Measurements from ENCODE around the gene TXK. TPM values are rescaled to one million over a fixed set of nuclear protein-coding genes. Genes with fewer than 3 reads are reported as not detected.

The TXK gene
- total and polyA plus RNA-seq, 2 experiments from 2014 or later, result not detected

- Histone ChIP-seq H3K27ac (no peak overlapping the region), H3K9me3 (ENCODE audit: low read depth) (no peaks in the 10 kb centered on the region), H2AFZ (no peak overlapping the region), H3K9ac (no peak overlapping the region), H4K20me1 (ENCODE audit: insufficient read depth) (no peaks in the 10 kb centered on the region), H3K4me3 (no peak overlapping the region), H3K4me2 (ENCODE audit: unreplicated experiment) (no peak overlapping the region), H3K36me3 (ENCODE audit: low read depth) (no peaks in the 10 kb centered on the region), H3K9me2 (ENCODE audit: insufficient read depth) (no peaks in the 10 kb centered on the region), H3F3A (ENCODE audit: insufficient read depth) (no peaks in the 10 kb centered on the region), H3K79me2 (ENCODE audit: insufficient read depth) (no peaks in the 10 kb centered on the region), H3K27me3 (replicated peaks; ENCODE audit: insufficient read depth) (no peaks in the 10 kb centered on the region), H3K4me1 (ENCODE audit: insufficient read depth) (no peaks in the 10 kb centered on the region)
- no peak for TF ChIP-seq EZH2 (IDR thresholded peaks at IDR 0.05; ENCODE audit: insufficient read depth, poor library complexity, severe bottlenecking)
- TF ChIP-seq EZH2phosphoT487 (IDR thresholded peaks at IDR 0.05; ENCODE audit: insufficient read depth, low read depth), result no peak
- 67 to 72% methylated on average over 3 of the region's 3 CpGs for WGBS, 2 experiments (ENCODE audit: low coverage in 1 of 2, low lambda C conversion rate in 2 of 2, missing lambda C conversion rate in 2 of 2)
- in situ Hi-C loops (cut with MboI), result no loop called here
- DNase-seq, result no peak
Measured at GRCh38 chr4:48035952-48036351, 98.1 kb downstream of the TXK start.

- in situ Hi-C loops (cut with MboI), result no loop called here
- Histone ChIP-seq H3K36me3 (ENCODE audit: low read depth) (no peaks in the 10 kb centered on the region), H3K27me3 (replicated peaks; ENCODE audit: insufficient read depth) (no peaks in the 10 kb centered on the region), H2AFZ (no peak overlapping the region), H3K27ac (no peak overlapping the region), H3K9me3 (ENCODE audit: low read depth) (no peaks in the 10 kb centered on the region), H3F3A (ENCODE audit: insufficient read depth) (no peaks in the 10 kb centered on the region), H3K9me2 (ENCODE audit: insufficient read depth) (no peaks in the 10 kb centered on the region), H3K4me3 (no peak overlapping the region), H3K9ac (no peak overlapping the region), H3K4me2 (ENCODE audit: unreplicated experiment) (no peak overlapping the region), H3K4me1 (ENCODE audit: insufficient read depth) (no peaks in the 10 kb centered on the region), H4K20me1 (ENCODE audit: insufficient read depth) (no peaks in the 10 kb centered on the region), H3K79me2 (ENCODE audit: insufficient read depth) (no peaks in the 10 kb centered on the region)
- 54 to 55% methylated on average over 1 of the region's 1 CpG for WGBS, 2 experiments (ENCODE audit: low coverage in 1 of 2, low lambda C conversion rate in 2 of 2, missing lambda C conversion rate in 2 of 2)
- DNase-seq, result peak; percentile 37
- TF ChIP-seq EZH2 (IDR thresholded peaks at IDR 0.05; ENCODE audit: insufficient read depth, poor library complexity, severe bottlenecking) (no peak), EZH2phosphoT487 (IDR thresholded peaks at IDR 0.05; ENCODE audit: insufficient read depth, low read depth) (no peak)
Measured at GRCh38 chr4:48033825-48034413, 100.1 kb downstream of the TXK start.

GRCh38 chr4:48033412-48033811, 100.6 kb downstream of the TXK start:
- H3K4me1 ChIP-seq (ENCODE audit: insufficient read depth), result no peaks in the 10 kb centered on the region
- no peaks in the 10 kb centered on the region for H3K36me3 ChIP-seq (ENCODE audit: low read depth)
- no peak overlapping the region for H3K9ac ChIP-seq
- no peaks in the 10 kb centered on the region for H3K9me3 ChIP-seq (ENCODE audit: low read depth)
- no peak overlapping the region for H3K27ac ChIP-seq
- no peaks in the 10 kb centered on the region for H3F3A ChIP-seq (ENCODE audit: insufficient read depth)
- in situ Hi-C loops (cut with MboI), result no loop called here
- no peaks in the 10 kb centered on the region for H3K27me3 ChIP-seq (replicated peaks; ENCODE audit: insufficient read depth)
- DNase-seq, result no peak
- TF ChIP-seq EZH2phosphoT487 (IDR thresholded peaks at IDR 0.05; ENCODE audit: insufficient read depth, low read depth), result no peak
- no peak for TF ChIP-seq EZH2 (IDR thresholded peaks at IDR 0.05; ENCODE audit: insufficient read depth, poor library complexity, severe bottlenecking)
- H3K9me2 ChIP-seq (ENCODE audit: insufficient read depth), result no peaks in the 10 kb centered on the region
- H3K4me2 ChIP-seq (ENCODE audit: unreplicated experiment), result no peak overlapping the region
- H3K4me3 ChIP-seq, result no peak overlapping the region
- no peaks in the 10 kb centered on the region for H4K20me1 ChIP-seq (ENCODE audit: insufficient read depth)
- no peaks in the 10 kb centered on the region for H3K79me2 ChIP-seq (ENCODE audit: insufficient read depth)
- H2AFZ ChIP-seq, result no peak overlapping the region

GRCh38 chr4:48032721-48033120, 101.3 kb downstream of the TXK start:
- Histone ChIP-seq H3K27me3 (replicated peaks; ENCODE audit: insufficient read depth) (no peaks in the 10 kb centered on the region), H3K4me1 (ENCODE audit: insufficient read depth) (no peaks in the 10 kb centered on the region)
- TF ChIP-seq EZH2 (IDR thresholded peaks at IDR 0.05; ENCODE audit: insufficient read depth, poor library complexity, severe bottlenecking) (no peak), EZH2phosphoT487 (IDR thresholded peaks at IDR 0.05; ENCODE audit: insufficient read depth, low read depth) (no peak)

More at GRCh38 chr4:48032721-48033120, 101.3 kb downstream of the TXK start:
- H4K20me1 ChIP-seq (ENCODE audit: insufficient read depth), result no peaks in the 10 kb centered on the region
- no peak overlapping the region for H3K4me3 ChIP-seq
- H3K36me3 ChIP-seq (ENCODE audit: low read depth), result no peaks in the 10 kb centered on the region
- H3K4me2 ChIP-seq (ENCODE audit: unreplicated experiment), result no peak overlapping the region
- no peak overlapping the region for H3K27ac ChIP-seq
- H3K9me3 ChIP-seq (ENCODE audit: low read depth), result no peaks in the 10 kb centered on the region
- no peak overlapping the region for H3K9ac ChIP-seq
- H2AFZ ChIP-seq, result no peak overlapping the region
- DNase-seq, result no peak
- no peaks in the 10 kb centered on the region for H3F3A ChIP-seq (ENCODE audit: insufficient read depth)
- in situ Hi-C loops (cut with MboI), result no loop called here
- no peaks in the 10 kb centered on the region for H3K79me2 ChIP-seq (ENCODE audit: insufficient read depth)
- H3K9me2 ChIP-seq (ENCODE audit: insufficient read depth), result no peaks in the 10 kb centered on the region

All from GM23248 (cell line).